Measurements from ENCODE around the gene DBF4.
"Not testable (repeated sequence)": the region's sequence is repeated elsewhere in the genome, so short reads cannot be mapped to it uniquely, and the experiment has no call there.

The DBF4 gene, protein sequence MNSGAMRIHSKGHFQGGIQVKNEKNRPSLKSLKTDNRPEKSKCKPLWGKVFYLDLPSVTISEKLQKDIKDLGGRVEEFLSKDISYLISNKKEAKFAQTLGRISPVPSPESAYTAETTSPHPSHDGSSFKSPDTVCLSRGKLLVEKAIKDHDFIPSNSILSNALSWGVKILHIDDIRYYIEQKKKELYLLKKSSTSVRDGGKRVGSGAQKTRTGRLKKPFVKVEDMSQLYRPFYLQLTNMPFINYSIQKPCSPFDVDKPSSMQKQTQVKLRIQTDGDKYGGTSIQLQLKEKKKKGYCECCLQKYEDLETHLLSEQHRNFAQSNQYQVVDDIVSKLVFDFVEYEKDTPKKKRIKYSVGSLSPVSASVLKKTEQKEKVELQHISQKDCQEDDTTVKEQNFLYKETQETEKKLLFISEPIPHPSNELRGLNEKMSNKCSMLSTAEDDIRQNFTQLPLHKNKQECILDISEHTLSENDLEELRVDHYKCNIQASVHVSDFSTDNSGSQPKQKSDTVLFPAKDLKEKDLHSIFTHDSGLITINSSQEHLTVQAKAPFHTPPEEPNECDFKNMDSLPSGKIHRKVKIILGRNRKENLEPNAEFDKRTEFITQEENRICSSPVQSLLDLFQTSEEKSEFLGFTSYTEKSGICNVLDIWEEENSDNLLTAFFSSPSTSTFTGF

DNA sequence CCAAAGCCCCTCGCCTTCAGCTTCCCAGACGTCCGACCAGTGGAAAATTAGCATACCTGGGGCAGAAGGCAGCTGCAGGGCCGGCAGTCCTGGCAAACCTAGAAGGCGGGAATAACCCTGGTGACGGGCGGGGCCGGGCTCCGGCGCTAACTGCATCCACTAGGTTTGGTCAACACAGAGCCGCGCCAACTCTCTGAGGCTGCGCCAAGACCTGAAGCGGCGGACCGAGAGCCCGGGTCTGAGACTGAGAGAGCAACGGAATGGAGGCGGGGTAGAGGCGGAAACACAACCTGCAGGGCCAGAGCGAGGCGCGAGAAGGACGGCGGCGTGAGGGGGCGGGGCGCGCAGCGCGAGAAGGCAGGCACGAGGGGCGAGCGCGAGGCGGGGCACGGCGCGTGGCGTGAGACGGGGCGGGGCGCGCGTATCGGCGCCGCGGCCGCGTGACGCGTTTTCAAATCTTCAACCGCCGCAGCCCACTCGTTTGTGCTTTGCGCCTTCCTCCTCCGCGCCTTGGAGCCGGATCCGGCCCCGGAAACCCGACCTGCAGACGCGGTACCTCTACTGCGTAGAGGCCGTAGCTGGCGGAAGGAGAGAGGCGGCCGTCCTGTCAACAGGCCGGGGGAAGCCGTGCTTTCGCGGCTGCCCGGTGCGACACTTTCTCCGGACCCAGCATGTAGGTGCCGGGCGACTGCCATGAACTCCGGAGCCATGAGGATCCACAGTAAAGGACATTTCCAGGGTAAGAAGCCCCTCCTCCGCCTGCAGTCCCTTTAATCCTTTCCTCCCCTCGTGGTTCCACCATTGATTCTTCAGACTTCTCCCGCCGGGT, at the start of gene DBF4, which contains the start of gene SLC25A40:
DBF4 (plus strand) TSS at position 454 of the 829 bp plus-strand sequence; CDS start at position 694, 240 bp downstream.
SLC25A40 (minus strand) TSS at position 321 of the 829 bp plus-strand sequence. CDS start 17,633 bp downstream, outside the sequence.
- peak; percentile 93 for DNase-seq

DNA sequence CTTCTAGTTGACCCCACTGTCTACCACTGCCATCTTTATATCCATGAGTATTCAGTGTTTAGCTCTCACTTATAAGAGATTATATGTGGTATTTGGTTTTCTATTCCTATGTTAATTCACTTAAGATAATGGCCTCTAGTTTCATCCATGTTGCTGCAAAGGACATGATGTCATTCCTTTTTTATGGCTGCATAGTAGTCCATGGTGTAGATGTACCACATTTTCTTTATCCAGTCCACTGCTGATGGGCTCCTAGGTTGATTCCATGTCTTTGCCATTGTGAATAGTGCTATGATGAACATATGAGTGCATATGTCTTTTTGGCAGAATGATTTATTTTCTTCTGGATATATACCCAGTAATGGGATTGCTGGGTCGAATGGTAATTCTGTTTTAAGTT, 47.9 kb upstream of the DBF4 start:
- DNase-seq, result not testable (repeated sequence)

DNA sequence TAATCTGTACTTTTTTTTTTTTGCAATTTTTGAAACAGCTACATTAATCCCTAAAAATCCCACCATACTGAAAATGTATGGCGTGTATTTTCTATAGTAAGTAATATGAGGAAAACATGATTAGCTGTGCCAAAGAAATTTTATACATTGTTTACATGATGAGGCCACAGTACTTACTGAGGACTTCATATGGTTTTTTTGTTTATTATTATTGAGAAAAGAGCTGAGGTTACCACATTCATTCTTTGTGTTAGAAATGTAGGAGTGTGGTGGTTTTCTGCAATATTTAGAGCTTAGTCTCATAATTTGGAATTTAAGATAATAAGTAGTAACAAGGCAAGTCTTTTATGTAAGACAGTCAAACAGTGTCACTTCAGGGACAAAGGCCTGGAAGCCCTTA, 45.2 kb upstream of the DBF4 start:
- DNase-seq, result no peak

DNA sequence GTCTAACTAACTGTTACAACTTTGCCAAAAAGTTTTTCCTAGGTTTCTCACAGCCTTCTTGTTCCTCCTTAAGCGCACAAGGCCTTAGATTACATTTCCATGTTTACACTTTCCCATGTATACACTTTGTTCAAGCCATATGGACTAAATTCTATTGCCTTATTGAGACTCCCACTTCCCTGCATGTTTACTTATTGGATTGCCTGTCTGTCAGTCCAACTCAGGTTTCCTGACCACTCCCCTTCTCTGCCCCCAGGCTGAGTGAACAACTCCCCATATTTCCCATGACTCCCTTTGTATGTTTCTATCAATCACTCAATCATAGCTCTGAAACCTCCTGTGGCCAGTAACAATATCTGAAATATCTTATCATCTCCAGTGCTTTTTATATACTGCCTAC, 43.2 kb upstream of the DBF4 start:
- no peak for DNase-seq

DNA sequence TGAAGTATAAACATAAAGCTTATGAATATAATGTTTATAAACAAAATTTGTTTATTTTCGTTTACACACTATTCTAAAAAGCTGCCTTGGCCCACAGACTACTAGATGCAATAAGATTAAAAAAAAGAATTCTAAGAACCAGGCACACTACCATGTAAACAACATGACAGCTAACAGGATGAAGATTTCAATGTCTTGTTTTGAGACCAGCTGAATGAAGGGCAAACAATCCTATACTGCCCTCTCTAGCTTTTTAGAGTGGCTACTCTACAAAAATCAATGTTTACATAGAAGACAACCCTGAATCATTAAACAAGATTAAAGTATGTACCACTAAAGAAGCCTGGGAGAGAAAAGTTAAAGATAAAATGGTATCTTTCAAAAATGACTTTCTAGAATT, 38.7 kb upstream of the DBF4 start:
- DNase-seq, result no peak

DNA sequence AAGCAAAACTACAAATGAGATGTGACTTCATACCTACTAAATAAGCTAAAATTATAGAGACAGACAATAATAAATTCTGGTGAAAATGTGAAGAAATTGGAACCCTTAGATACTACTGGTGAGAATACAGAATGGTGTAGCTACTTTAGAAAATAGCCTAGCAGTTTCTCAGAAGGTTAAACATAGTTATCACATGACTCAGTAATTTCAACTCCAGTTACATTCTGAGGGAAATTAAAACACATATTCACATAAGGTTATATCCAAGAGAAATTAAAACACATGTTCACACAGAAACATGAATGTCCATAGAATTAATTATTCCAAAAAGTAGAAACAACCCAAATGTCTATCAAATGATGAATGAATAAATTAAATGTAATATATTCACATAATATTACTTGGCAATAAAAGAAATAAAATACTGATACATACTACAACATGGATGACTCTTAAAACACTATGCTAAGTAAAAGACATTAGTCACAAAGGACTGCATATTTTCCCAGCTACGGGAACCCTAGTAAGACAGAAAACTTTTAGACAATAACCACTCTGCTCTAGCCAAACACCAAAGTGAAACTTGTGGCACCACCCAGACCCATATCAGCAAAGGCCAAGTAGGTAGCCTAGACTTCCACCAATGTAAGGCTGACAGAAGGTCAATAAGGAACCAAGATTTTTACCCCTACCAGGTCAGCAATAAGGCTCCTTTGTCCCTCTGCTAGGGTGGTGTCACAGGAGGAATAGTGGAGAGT, 25.3 kb upstream of the DBF4 start:
- no peak for DNase-seq

DNA sequence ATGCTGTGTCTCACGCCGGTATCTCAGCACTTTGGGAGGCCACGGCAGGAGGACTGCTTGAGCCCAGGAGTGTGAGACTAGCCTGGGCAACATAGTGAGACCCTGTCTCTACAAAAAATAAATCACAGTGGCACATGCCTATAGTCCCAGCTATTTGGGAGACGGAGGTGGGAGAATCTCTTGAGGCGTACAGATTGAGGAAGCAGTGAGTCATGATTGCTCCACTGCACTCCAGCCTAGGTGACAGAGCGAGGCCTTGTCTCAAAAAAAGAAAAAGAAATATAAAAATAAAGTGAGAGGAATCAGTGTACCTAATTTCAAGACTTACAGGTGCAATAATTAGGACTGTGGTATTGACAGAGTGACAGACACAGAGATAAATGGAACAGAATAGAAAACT, 24.0 kb upstream of the DBF4 start:
- DNase-seq, result no peak

DNA sequence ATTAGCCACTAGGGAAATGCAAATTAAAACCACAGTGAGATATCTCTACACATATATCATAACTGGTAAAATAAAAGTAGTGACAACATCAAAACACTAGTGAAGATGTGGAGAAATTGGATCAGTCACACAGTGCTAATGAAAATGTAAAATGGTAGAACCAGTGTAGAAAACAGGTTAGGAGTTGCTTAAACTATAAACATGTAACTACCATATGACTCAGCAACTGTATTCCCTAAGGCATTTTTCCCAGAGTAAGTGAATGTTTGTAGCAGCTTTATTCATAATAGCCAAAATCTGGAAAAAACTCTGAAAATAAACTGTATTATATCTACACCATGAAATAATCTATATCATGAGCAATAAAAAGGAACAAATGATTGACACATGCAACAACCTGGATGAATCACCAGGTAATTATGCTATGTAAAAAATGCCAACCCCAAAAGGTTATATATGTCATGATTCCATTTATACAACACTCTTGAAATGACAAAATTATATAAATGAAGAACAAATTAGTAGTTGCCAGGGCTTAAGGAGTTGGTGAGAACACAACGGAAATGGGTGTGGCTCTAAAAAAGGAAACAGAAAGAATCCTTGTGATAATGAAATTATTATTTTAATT, 22.9 kb upstream of the DBF4 start:
- peak; percentile 22 for DNase-seq

DNA sequence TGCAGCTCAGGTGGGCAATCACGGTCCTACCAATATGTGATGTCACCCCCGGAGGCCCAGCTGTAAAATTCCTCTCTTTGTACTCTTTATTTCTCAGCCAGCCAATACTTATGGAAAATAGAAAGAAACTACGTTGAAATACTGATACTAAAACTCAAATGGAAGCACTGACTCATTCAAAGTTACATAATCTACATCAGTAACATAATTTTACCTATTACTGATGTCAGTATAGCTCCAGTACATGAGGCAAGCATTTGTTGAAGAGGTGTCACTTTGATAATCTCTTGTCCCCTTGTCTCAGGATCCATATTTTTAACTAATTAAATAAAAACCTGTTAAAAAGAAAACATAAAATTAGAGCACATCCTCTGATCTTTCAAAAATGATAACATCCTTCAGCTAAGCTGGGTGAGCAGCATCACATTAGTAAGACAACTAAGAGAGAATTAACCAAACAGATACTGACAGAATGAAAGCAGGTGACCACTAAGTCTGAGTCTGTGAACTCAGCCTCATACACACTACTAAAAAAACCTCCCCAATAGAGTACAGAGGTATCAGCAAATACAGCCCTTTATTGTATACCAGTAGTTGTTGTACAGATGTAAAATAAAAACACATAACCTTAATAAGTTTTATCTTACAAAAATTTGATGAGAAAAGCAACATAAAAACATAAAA, 17.7 kb upstream of the DBF4 start:
- no peak for DNase-seq

DNA sequence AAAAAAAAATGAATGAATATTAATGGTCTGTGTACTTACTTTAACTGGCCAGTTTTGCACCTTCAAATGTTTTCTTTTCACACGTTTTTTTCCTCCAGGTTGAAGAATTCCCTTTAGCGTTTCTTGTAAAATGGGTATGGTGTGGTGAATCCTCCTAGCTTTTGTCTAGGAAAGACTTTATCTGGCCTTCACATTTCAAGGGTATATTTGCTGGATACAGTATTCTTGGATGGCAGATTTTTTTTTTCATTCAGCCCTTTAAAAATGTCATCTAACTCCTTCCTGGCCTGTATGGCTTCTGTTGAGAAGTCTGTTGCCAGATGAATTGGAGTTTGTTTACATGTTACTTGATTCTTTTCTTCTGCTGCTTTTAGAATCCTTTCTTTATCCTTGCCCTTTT, 10.2 kb upstream of the DBF4 start:
- no peak for DNase-seq

DNA sequence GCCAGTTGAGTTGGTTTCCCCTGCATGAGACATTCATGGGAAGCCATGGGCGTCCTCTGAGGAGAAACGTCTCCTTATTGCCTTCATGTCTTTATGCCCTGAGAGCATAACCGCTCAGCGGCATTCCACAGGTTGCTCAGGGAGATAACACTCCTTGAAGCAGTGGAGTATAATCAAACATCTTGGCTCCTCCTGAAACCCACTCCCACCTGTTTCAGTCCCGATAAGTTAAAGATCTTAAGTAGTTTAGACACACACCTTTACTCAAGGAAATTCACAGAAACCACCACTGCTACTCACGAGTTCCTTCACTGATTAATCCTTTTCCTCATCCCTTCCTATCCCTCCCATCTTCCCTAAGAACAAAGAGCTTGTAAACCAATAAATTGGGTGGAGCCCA, 9.8 kb upstream of the DBF4 start:
- DNase-seq, result not testable (repeated sequence)

DNA sequence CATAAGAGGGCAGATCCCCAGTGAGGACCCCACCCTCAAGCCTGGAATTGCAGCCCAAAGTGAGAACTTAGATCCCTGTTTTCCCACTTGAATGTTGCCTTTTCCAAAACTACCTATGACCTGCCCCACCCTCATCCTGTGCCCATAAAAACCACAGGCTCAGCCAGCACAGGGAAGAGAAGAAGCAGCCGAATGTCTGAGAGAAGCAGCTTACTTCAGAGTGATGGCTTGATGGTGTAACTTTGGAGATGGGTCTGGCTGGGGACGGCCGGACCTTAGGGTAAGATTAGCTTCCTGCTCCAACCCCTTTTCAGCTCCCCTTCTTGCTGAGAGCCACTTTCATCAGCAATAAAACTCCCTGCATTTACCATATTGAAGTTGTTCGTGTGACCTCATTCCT, 5.8 kb upstream of the DBF4 start:
- DNase-seq, result no peak

DNA sequence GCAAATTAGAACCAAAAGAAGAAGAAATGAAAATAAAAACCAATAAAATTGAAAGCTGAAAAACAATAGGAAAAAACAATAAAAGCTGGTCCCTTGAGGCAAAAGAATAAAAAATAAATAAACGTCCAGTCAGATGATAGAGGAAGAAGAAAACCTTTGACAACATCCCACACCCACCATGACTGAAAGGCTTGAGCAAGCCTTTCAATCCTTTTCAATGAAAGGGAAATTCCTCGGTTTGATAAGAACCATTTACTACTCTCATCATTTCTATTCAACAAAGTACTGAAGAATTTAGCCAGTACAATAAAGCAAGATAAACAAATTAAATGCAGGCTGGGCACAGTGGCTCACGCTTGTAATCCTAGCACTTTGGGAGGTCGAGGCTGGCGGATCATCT, 3.9 kb upstream of the DBF4 start:
- DNase-seq, result no peak

DNA sequence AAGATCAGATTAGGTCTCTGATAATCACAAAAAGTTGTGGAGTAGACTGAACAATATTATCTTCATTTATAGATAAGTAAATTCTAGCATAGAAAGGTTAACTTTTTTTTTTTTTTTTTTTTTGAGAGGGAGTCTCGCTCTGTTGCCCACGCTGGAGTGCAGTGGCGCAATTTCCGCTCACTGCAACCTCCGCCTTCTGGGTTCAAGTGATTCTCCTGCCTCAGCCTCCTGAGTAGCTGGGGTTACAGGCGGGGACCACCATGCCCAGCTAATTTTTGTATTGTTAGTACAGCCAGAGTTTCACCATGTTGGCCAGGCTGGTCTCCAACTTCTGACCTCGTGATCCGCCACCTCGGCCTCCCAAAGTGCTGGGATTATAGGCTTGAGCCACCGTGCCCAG, 3.0 kb upstream of the DBF4 start:
- not testable (repeated sequence) for DNase-seq

DNA sequence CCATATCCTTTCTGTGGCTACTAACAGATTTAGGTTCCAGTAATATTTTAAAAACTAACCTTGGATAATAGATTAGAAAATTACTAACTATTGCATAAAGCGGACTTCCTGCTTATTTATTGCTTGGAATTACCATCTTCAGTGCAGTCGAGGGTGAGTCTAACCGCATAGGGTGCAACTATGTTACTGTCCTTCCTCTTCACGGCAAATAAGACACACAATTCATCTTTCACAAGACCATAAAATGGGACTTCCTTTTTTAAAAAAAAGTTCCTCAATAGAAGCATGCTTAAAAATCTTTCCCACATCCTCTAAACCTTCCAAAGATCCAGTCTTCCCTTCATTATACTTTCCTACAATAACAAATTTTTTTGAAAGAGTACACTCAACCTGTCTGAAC, 2.2 kb upstream of the DBF4 start:
- DNase-seq, result peak; percentile 14

DNA sequence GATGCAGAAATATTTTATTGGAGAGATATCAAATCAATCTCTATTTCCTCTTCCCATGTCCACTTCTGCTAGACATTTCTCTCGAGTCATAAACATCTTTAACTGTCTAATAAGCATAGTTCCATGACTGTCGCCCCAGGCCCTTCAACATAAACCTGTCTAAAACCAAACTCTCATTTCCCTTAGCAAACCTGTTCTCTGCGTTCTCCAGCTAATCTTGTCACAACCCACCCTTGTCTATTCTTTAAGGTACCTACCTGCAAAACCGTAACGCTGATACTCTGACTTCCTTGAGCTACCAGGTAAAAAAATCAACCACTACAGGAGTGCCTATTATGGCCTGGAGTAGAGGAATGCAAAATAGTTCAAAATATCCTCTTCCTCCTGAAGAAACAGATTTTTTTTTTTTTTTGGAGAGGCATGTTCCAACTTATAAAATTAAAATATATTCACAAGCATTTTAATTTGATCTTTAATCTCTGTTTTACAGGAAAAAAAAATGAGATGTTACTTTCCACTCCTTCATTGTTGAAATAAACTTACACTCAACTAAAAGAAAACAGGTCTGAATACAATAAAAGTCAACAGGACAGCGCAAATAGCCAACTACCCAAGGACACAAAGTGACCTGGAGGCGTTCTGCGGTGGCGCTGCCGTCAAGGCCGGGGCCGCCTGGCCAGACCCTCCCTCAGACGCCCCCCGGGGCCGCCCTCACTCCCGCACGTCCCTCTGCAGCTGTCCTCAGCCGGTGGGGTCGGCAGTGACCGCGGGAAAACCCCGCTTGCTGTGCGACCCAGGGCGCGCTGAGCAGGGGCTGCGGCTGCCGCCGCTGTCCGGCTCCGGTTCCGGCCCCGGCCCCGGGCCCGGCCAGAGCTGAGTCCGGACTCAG, 898 bp upstream of the DBF4 start:
- DNase-seq, result peak; percentile 21

DNA sequence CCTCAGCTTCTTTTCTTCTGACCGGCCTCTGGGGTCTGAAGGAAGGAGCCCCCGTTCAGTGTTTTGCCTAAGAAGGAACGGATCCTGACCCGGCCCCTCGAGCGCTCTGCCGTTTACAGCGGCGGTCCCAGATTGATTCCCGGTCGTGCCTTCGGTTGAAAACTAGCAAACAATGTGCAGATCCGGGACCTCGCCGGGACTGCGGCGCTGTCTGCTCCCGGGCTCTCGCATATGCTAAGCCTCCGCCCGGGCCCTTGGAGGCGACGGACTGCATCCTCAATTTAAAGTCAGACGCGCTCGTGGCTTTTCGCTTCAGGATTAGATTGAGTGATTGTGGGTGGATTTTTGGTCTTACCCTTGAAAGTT, 559 bp downstream of the DBF4 start:
- DNase-seq, result peak; percentile 46

DNA sequence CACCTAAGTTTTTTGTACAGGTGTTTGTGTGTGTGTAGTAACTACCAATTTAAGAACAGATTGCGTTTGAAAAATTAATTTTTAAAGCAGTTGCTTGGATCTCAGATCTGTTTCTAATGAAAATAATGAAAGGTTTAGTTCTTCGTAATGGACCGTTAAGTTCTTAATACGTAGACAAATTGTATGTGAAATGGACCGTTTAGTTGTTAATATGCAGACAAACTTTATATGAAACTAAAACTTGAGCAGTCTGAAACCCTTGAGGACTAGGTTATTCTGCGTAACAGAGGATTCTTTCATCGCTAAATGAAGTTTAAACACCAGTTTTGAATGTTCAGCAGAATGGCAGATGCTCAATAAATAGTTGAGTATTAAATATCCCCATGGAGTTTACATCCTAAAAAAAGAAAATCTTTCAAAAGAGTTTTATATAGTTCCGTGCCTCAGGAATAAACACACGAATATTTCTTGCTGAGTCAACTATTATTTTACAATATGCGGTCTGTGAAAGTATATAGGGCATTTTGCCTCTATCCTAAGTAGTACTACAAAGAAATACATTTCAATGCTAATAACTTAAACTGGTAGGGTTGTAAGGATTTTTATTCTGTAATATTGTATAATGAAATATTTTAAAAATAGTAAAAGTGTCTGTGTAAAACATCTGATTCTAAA, 1.2 kb downstream of the DBF4 start:
- DNase-seq, result no peak

DNA sequence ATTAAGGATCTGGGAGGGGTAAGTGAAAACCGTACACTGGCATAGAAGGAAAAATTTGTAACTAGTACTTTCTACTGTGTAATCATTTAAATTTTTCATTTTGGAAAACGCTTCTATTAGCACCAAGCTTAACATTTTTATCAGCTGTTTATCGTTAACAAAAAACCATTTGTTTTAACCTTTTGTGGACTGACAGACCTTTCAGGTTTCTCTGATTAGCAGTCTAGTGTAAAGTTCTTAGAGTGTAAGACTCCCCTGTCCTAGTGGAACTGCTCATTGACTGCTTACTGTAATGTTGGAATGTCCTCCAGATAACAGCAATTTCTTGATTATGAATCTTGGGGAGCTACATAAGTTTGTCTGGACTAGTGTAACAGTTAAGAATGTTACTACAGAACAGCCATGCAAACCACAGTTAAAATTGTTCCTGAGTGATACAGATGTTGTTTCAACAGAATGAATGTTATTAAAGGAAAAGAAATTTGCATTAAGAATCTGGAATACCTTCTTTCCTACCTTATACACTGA, 2.0 kb downstream of the DBF4 start:
- no peak for DNase-seq
